ENCODE results near the gene RSBN1L. TPM values are rescaled to one million over a fixed set of nuclear protein-coding genes. Genes with fewer than 3 reads are reported as not detected.

The RSBN1L gene
- total RNA-seq, 1 donor: 21.4 TPM

DNA sequence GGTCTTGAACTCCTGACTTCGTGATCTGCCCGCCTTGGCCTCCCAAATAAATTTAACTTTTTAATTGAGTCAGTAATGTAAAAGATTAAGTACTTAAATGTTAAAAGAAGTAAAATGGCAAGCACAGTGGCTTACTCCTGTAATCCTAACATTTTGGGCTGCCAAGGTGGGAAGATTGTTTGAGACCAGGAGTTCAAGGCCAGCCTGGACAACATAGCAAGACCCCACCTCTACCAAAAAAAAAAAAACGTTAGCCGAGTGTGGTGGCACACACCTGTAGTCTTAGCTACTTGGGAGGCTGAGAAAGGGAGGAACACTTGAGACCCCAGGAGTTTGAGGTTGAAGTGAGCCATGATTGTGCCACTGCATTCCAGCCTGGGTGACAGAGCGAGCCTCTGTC is 128.4 kb downstream of the RSBN1L start:
- no peak for DNase-seq (ENCODE audit: insufficient read length, low spot score, missing footprints)
- Histone ChIP-seq H3K4me3 (ENCODE audit: insufficient read depth, low read length) (no peak overlapping the region), H3K36me3 (ENCODE audit: insufficient read depth, low read length) (peaks cover 6% of the 10 kb centered on the region), H3K9me3 (ENCODE audit: low read depth, low read length) (peaks cover 16% of the 10 kb centered on the region), H3K27ac (ENCODE audit: low read depth, low read length) (no peak overlapping the region), H4K20me1 (ENCODE audit: insufficient read depth, low read length) (peaks cover 26% of the 10 kb centered on the region), H2AFZ (ENCODE audit: low read length) (no peak overlapping the region), H3K79me2 (ENCODE audit: insufficient read depth, low read length) (peaks cover 44% of the 10 kb centered on the region), H3K4me2 (ENCODE audit: insufficient read depth, low read length) (no peak overlapping the region), H3K27me3 (ENCODE audit: insufficient read depth, low read length) (no peaks in the 10 kb centered on the region), H3K4me1 (ENCODE audit: insufficient read depth, low read length) (no peaks in the 10 kb centered on the region)
- TF ChIP-seq, protein P1, sequence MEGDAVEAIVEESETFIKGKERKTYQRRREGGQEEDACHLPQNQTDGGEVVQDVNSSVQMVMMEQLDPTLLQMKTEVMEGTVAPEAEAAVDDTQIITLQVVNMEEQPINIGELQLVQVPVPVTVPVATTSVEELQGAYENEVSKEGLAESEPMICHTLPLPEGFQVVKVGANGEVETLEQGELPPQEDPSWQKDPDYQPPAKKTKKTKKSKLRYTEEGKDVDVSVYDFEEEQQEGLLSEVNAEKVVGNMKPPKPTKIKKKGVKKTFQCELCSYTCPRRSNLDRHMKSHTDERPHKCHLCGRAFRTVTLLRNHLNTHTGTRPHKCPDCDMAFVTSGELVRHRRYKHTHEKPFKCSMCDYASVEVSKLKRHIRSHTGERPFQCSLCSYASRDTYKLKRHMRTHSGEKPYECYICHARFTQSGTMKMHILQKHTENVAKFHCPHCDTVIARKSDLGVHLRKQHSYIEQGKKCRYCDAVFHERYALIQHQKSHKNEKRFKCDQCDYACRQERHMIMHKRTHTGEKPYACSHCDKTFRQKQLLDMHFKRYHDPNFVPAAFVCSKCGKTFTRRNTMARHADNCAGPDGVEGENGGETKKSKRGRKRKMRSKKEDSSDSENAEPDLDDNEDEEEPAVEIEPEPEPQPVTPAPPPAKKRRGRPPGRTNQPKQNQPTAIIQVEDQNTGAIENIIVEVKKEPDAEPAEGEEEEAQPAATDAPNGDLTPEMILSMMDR (IDR thresholded peaks at IDR 0.05; ENCODE audit: extremely low read depth, low read depth, low read length): no peak

DNA sequence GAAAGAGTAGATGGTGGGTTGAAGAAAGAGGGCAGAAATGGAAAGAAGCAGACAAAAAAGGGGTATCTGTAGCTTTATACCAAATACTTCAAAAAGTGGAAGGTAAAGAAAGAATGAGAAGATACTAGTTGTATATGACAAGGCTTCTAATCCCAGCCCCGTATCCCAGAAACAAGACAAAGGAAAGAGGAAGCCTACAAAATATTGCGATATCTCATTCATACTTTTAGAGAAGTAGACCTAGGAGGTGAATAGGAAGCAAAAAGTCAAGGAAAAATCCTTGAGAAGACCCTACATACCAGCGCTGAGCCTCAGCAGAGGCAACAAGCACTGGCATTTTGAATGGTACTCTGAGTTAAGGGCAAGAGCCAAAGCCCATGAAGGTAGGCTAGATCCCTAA is 128.9 kb downstream of the RSBN1L start:
- TF ChIP-seq, protein P1 (IDR thresholded peaks at IDR 0.05; ENCODE audit: extremely low read depth, low read depth, low read length): no peak
- Histone ChIP-seq H4K20me1 (ENCODE audit: insufficient read depth, low read length) (peaks cover 26% of the 10 kb centered on the region), H3K4me3 (ENCODE audit: insufficient read depth, low read length) (no peak overlapping the region), H3K9me3 (ENCODE audit: low read depth, low read length) (peaks cover 14% of the 10 kb centered on the region), H3K36me3 (ENCODE audit: insufficient read depth, low read length) (peaks cover 5% of the 10 kb centered on the region), H3K4me2 (ENCODE audit: insufficient read depth, low read length) (no peak overlapping the region), H3K27me3 (ENCODE audit: insufficient read depth, low read length) (no peaks in the 10 kb centered on the region), H2AFZ (ENCODE audit: low read length) (no peak overlapping the region), H3K4me1 (ENCODE audit: insufficient read depth, low read length) (no peaks in the 10 kb centered on the region), H3K79me2 (ENCODE audit: insufficient read depth, low read length) (peaks cover 43% of the 10 kb centered on the region), H3K27ac (ENCODE audit: low read depth, low read length) (no peak overlapping the region)
- no peak for DNase-seq (ENCODE audit: insufficient read length, low spot score, missing footprints)

DNA sequence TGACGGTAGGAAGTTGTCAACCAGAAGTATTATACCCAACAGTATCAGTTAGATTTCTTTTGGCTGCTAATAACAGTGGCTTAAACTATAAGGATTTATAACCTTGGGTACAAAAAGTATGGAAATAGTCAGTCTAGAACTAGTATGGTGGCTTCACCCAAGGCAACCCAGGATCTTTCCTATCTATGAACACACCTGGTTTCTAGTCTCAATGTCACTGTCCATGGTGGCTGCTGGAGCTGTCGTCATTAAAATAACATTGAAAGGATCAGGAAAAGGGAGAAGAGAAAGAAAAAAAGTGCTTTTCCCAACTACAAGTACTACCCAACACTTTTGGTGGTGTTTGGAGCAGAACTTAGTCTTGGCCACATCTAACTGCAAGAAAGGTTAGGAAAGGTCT is 130.0 kb downstream of the RSBN1L start:
- TF ChIP-seq, protein P1 (IDR thresholded peaks at IDR 0.05; ENCODE audit: extremely low read depth, low read depth, low read length): no peak
- Histone ChIP-seq H3K27me3 (ENCODE audit: insufficient read depth, low read length) (no peaks in the 10 kb centered on the region), H4K20me1 (ENCODE audit: insufficient read depth, low read length) (peaks cover 21% of the 10 kb centered on the region), H3K27ac (ENCODE audit: low read depth, low read length) (no peak overlapping the region), H3K4me3 (ENCODE audit: insufficient read depth, low read length) (no peak overlapping the region), H3K36me3 (ENCODE audit: insufficient read depth, low read length) (no peaks in the 10 kb centered on the region), H3K4me1 (ENCODE audit: insufficient read depth, low read length) (no peaks in the 10 kb centered on the region), H3K4me2 (ENCODE audit: insufficient read depth, low read length) (no peak overlapping the region), H3K79me2 (ENCODE audit: insufficient read depth, low read length) (peaks cover 31% of the 10 kb centered on the region), H3K9me3 (ENCODE audit: low read depth, low read length) (peaks cover 7% of the 10 kb centered on the region), H2AFZ (ENCODE audit: low read length) (no peak overlapping the region)
- no peak for DNase-seq (ENCODE audit: insufficient read length, low spot score, missing footprints)

DNA sequence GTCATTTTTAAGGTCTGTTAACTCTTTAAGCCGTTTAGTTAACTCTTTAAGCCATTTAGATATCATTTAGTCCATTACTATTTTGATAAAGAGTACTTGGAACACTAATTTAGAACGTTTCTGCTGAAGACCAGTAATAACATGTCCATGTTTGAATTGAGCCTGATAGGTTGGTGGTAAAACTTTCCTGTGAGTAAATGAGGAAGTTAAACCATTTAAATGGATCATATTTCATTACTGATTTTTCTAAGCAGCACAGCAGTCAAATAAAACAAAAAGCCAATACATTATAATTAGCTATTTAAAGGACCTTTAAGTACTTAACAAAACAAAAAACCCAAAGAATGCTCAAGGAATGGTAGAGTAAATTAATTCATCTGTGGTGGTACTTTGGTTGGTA is 131.7 kb downstream of the RSBN1L start:
- no peak for DNase-seq (ENCODE audit: insufficient read length, low spot score, missing footprints)
- Histone ChIP-seq H3K79me2 (ENCODE audit: insufficient read depth, low read length) (peaks cover 20% of the 10 kb centered on the region), H3K4me3 (ENCODE audit: insufficient read depth, low read length) (no peak overlapping the region), H3K27me3 (ENCODE audit: insufficient read depth, low read length) (no peaks in the 10 kb centered on the region), H4K20me1 (ENCODE audit: insufficient read depth, low read length) (peaks cover 10% of the 10 kb centered on the region), H3K9me3 (ENCODE audit: low read depth, low read length) (no peaks in the 10 kb centered on the region), H2AFZ (ENCODE audit: low read length) (no peak overlapping the region), H3K4me2 (ENCODE audit: insufficient read depth, low read length) (no peak overlapping the region), H3K4me1 (ENCODE audit: insufficient read depth, low read length) (peaks cover under 1% of the 10 kb centered on the region), H3K27ac (ENCODE audit: low read depth, low read length) (no peak overlapping the region), H3K36me3 (ENCODE audit: insufficient read depth, low read length) (no peaks in the 10 kb centered on the region)
- TF ChIP-seq, protein P1 (IDR thresholded peaks at IDR 0.05; ENCODE audit: extremely low read depth, low read depth, low read length): no peak
